RPMI8226 (cell line): Measurements from ENCODE around the gene PRR22.

Experiments
- DNase-seq: peaks from one replicate; pipeline ENCODE4 v3.0.0-alpha.2; 2015

The PRR22 gene

GRCh38 chr19:5811117-5811516, 26.6 kb upstream of the PRR22 start:
- no peak for DNase-seq

DNA sequence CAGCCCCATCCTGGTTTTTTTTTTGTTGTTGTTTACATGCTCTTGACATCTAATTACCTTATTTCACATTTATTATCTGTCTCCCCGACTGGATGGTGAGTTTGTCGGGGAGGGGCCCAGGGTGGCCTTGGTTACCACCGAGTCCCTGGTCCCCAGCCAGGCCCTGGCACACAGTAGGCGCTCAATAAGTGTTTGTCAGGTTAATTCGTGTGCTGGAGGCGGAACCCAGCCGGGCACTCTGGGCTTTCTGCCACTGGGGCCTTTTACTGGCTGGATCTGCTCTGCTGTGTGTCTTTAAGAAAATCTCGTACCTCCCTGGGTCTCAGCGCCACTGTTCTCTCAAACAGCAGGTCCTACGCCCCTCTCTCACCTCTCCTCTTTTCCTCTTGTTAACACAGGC, 24.9 kb upstream of the PRR22 start:
- no peak for DNase-seq

- no peak for DNase-seq
Observed at GRCh38 chr19:5809053-5809452, 24.5 kb upstream of the PRR22 start.

DNA sequence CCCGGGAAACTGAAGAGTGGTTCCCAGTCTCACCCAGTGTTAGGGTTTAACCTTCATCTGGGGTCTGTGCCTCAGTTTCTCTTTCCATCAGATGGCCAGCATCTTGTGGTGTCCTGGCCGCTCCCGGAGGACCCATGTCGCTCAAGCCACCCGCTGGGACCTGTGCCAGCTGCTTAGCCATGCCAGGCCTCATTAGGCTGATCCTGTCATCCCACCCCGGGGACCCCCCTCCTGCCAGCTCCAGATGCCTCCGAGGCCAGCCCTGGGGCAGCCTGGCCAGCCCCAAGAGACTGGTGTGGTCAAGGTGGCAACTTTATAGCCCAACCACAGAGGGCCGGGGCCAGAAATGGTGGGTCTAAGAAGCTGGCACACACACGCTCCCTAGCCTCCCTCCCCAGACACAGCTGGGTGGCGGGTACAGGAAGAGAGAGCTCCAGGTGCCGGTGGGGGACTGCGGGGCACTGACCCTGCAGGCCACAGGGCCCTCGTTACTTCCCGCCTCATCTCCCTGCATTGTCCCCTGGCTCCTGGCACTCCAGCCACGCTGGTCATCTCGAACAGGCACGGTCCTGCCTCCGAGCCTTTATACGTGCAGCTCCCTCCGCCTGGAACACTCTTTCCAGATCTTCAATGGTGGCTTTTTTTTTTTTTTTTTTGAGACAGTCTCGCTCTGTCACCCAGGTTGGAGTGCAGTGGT, 23.7 kb upstream of the PRR22 start:
- no peak for DNase-seq

DNA sequence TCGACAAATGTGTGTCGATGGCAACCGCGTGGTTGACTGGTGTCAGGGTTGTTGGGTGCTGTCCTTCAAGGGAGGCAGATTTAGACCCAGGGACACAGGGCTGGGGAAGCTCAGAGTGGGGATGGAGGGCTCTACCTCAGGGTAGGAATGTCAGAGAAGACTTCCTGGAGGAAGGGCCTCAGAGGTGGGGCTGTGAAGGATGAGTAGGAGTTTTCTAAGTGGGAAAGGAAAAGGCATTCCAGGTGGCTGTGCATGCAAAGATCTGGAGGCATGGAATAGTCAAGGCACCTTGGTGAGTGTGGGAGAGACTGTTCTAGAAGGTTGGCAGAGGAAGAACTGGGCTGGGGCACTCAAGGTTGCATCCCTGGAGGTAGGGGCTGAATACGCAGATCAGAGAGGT, 22.4 kb upstream of the PRR22 start:
- no peak for DNase-seq

DNA sequence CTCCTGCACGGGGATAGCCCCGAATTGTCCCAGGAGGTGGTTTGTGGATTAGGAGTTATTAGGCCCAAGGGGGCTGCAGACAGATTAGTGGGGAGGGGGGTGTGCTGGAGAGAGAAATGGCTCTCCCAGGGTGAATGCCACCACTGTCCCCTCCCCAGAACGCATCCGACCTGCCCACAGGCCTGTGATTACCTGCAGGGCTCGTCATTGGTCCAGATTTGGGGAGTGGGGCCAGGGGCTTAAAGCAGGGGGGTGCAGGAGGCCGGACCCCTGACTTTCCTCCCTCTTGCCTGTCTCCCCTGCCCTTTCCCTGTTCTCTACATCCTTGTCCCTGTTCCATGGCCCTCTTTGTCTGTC, 21.6 kb upstream of the PRR22 start:
- DNase-seq: no peak

GRCh38 chr19:5805462-5806132, 21.1 kb upstream of the PRR22 start:
- DNase-seq: peak; percentile 86

GRCh38 chr19:5804516-5805461, 20.2 kb upstream of the PRR22 start, which contains the start of gene NRTN:
NRTN (plus strand) TSS chr19:5805067; CDS start chr19:5824166, 19,099 bp downstream.
- peak; percentile 70 for DNase-seq

- peak; percentile 96 for DNase-seq
Observed at GRCh38 chr19:5803752-5804515, 19.4 kb upstream of the PRR22 start.

DNA sequence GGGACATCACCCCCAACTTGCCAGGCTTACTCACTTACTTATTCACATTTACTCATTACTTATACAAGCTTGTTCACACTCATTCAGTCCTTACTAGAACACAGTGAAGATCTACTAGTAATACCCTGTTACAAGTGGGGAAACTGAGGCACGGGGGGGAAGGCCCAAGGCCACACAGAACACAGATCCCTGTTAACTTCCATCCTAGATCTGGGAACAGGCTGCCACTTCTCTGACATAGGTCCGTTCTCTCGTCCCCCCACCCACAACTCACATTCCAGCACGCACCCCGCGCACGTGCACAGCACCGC, 18.9 kb upstream of the PRR22 start:
- DNase-seq: no peak

DNA sequence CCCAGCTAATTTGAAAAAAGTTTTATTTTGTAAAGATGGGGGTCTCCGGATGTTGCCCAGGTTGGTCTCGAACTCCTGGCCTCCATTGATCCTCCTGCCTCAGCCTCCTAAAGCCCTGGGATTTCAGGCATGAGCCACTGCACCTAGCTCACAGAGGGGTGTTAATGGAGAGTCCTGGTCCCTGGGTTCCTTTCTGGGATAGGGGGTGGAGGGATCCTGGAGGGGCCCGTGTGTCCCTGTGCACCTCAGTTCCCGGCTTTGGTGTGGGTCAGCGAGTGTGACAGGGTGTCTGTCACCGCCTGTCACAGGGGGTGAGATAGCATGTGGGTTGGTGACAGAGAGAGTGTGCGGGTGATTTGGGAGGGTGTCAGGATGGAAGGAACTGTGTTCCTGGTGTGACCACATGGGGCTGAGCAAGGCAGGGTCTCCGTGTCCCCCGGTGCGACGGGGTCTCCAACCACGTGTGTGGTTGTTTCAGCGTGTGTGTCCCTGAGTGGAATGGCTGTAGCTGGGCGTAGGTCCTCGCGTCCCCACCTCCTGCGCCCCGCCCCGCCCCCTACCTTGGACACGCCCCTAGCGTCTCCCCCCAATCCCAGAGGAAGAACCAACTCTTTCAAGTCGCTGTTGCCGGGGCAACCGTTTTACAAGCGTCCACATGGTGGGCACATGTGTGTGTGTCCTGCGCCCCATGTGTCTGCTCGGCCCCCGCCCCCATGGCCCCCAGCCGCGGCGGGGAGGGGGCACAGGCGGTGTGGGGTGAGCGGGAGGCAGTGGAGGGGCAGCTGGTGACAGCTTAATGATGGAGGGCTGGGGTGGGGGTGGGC, 17.5 kb upstream of the PRR22 start:
- DNase-seq: no peak

DNA sequence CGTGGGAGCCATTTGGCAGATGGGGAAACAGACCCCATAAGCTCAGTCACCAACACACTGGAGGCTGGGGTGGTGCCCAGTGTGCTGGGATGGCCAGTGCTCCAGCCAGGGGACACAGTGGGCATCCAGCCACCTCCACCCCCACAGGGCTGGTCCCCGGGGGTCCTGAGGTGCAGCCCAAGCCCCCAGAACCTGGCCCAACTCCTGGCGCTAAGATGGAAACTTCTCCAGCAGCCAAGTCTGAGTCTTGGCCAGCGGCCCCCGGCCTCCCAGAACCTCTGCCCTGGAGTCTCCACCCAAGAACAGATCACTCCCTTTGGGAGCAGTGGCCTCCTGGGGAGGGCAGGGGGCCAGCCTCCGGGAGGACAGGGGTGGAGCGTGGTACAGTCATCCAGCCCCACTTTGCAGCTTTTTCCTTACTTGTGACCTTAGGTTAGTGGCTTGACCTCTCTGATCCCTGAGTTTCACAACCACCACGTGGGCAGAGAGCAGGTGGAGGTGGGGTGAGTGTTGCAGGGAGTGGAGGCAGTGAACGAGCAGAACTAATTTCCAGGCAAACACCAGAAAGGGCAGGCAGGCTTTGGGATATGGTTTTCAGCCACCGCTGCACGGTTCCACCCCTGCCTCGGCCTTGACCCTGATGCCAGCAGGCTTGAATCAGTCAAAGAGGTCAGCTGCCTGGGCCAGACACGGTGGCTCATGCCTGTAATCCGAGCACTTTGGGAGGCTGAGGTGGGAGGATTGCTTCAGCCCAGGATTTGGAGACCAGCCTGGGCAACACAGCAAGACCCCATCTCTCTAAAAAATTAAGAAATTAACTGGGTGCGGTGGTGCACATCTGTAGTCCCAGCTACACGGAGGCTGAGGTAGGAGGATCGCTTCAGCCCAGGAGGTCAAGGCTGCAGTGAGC, 16.1 kb upstream of the PRR22 start:
- DNase-seq: no peak

- no peak for DNase-seq
Observed at GRCh38 chr19:5799247-5800241, 15.0 kb upstream of the PRR22 start.

- no peak for DNase-seq
Observed at GRCh38 chr19:5798244-5798643, 13.7 kb upstream of the PRR22 start.

DNA sequence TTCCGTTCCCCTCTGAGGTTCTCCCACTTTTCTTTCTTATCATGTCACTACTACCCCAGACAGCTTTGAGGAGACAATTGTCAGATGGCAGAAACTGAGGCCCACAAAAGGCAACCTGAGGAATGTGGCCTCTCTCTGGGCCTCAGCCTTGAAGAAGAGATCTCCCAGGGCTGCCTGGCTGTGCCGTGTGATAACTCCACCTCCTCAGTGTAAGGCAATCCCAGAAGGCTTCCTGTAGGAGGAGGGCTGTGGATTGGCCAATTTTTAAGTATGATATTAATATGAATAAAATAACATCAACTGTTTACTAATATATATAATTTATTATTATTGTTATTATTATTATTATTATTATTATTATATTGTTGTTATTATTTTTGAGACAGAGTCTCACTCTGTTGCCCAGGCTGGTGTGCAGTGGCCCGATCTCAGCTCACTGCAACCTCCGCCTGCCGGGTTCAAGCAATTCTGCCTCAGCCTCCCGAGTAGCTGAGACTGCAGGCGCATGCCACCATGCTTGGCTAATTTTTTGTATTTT, 10.9 kb upstream of the PRR22 start:
- DNase-seq: no peak

DNA sequence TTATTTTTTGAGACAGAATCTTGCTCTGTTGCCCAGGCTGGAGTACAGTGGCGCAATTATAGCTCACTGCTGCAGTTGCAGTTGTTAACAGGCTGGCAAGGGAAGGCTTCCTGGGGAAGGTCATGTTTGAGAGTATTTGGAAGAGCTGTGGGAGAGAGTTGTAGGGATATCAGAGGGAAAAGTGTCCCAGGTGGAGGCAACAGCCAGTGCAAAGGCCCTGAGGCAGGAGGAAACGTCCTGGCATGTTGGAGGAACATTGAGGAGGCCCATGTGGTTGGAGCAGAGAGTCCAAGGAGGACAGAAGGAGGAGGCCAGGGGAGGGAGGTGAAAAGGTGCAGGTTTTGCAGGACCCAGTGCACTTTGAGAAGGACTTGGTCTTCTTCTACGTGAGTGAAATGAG, 8.6 kb upstream of the PRR22 start:
- no peak for DNase-seq

- DNase-seq: no peak
Observed at GRCh38 chr19:5792224-5792623, 7.7 kb upstream of the PRR22 start.

- DNase-seq: peak; percentile 98
Observed at GRCh38 chr19:5790559-5791520, 6.3 kb upstream of the PRR22 start, which contains the start of gene DUS3L. DUS3L (minus strand) TSS chr19:5791163; CDS start chr19:5791141, 22 bp downstream.
